Measurements from ENCODE around the gene DAZAP2. TPM values are rescaled to one million over a fixed set of nuclear protein-coding genes. Genes with fewer than 3 reads are reported as not detected.
"Not testable (repeated sequence)": the region's sequence is repeated elsewhere in the genome, so short reads cannot be mapped to it uniquely, and the experiment has no call there.

DAZAP2 gene
- polyA plus RNA-seq, 4 donors: 325 to 498 (median 480) TPM

GRCh38 chr12:51264297-51264696 is 25.7 kb downstream of the DAZAP2 start:
- Histone ChIP-seq H3K4me3 (ENCODE audit: low read depth in 1 of 3, low read length in 3 of 3) (no peak overlapping the region), H3K4me1 (ENCODE audit: control insufficient read depth in 3 of 3, insufficient read depth in 2 of 3, low read depth in 1 of 3, low read length in 2 of 3) (peaks cover 0 to 4% (median 0%) of the 10 kb centered on the region in 3 donors), H3K27ac (ENCODE audit: low read depth in 1 of 3, low read length in 2 of 3) (no peak overlapping the region), H3K36me3 (ENCODE audit: control insufficient read depth in 3 of 3, insufficient read depth in 2 of 3, low read depth in 1 of 3, low read length in 3 of 3) (peaks cover 0 to 9% (median 0%) of the 10 kb centered on the region in 3 donors), H3K27me3 (ENCODE audit: control insufficient read depth in 3 of 3, insufficient read depth in 3 of 3, low read length in 3 of 3) (peaks cover 0 to 1% (median 0%) of the 10 kb centered on the region in 3 donors), H3K9me3 (ENCODE audit: control insufficient read depth in 2 of 2, insufficient read depth in 1 of 2, low read depth in 1 of 2, low read length in 1 of 2) (no peaks in the 10 kb centered on the region)
- WGBS, 3 donors: 89 to 95% (median 95%) methylated on average over 5 of the region's 5 CpGs
- FAIRE-seq: no peak
- no peak for DNase-seq

- Histone ChIP-seq H3K9me3 (ENCODE audit: control insufficient read depth in 2 of 2, insufficient read depth in 1 of 2, low read depth in 1 of 2, low read length in 1 of 2) (no peaks in the 10 kb centered on the region), H3K4me3 (ENCODE audit: low read depth in 1 of 3, low read length in 3 of 3) (no peak overlapping the region), H3K36me3 (ENCODE audit: control insufficient read depth in 3 of 3, insufficient read depth in 2 of 3, low read depth in 1 of 3, low read length in 3 of 3) (peaks cover 0 to 9% (median 0%) of the 10 kb centered on the region in 3 donors), H3K27me3 (ENCODE audit: control insufficient read depth in 3 of 3, insufficient read depth in 3 of 3, low read length in 3 of 3) (peaks cover 0 to 3% (median 0%) of the 10 kb centered on the region in 3 donors), H3K27ac (ENCODE audit: low read depth in 1 of 3, low read length in 2 of 3) (no peak overlapping the region), H3K4me1 (ENCODE audit: control insufficient read depth in 3 of 3, insufficient read depth in 2 of 3, low read depth in 1 of 3, low read length in 2 of 3) (peaks cover 0 to 5% (median 0%) of the 10 kb centered on the region in 3 donors)
- FAIRE-seq: no peak
- DNase-seq: no peak
These were observed 26.4 kb downstream of the DAZAP2 start for GRCh38 chr12:51265024-51265423.

GRCh38 chr12:51269174-51270066 is 30.8 kb downstream of the DAZAP2 start:
- H3K27ac ChIP-seq (ENCODE audit: low read depth in 1 of 3, low read length in 2 of 3): peak overlapping the region; percentile 75 to 97 (median 93)
- no peaks in the 10 kb centered on the region for H3K9me3 ChIP-seq (ENCODE audit: control insufficient read depth in 2 of 2, insufficient read depth in 1 of 2, low read depth in 1 of 2, low read length in 1 of 2)
- FAIRE-seq (no peak), DNase-seq (peak; percentile 81 to 88)
- peaks cover 0 to 5% (median 0%) of the 10 kb centered on the region in 3 donors for H3K27me3 ChIP-seq (ENCODE audit: control insufficient read depth in 3 of 3, insufficient read depth in 3 of 3, low read length in 3 of 3)
- peaks cover 0 to 12% (median 6%) of the 10 kb centered on the region in 3 donors for H3K4me1 ChIP-seq (ENCODE audit: control insufficient read depth in 3 of 3, insufficient read depth in 2 of 3, low read depth in 1 of 3, low read length in 2 of 3)
- H3K36me3 ChIP-seq (ENCODE audit: control insufficient read depth in 3 of 3, insufficient read depth in 2 of 3, low read depth in 1 of 3, low read length in 3 of 3): peaks cover 0 to 6% (median 0%) of the 10 kb centered on the region in 3 donors
- 6 to 8% (median 7%) methylated on average over 23 to 59 of the region's 59 CpGs for WGBS, 3 donors
- peak overlapping the region; percentile 73 to 87 (median 78) for H3K4me3 ChIP-seq (ENCODE audit: low read depth in 1 of 3, low read length in 3 of 3)

- Histone ChIP-seq H3K27ac (ENCODE audit: low read depth in 1 of 3, low read length in 2 of 3) (peak within 1 kb of the TSS; percentile 75 to 97 (median 93)), H3K9me3 (ENCODE audit: control insufficient read depth in 2 of 2, insufficient read depth in 1 of 2, low read depth in 1 of 2, low read length in 1 of 2) (no peaks in the 10 kb centered on the region), H3K36me3 (ENCODE audit: control insufficient read depth in 3 of 3, insufficient read depth in 2 of 3, low read depth in 1 of 3, low read length in 3 of 3) (peaks cover 0 to 6% (median 0%) of the 10 kb centered on the region in 3 donors), H3K27me3 (ENCODE audit: control insufficient read depth in 3 of 3, insufficient read depth in 3 of 3, low read length in 3 of 3) (peaks cover 0 to 5% (median 0%) of the 10 kb centered on the region in 3 donors), H3K4me3 (ENCODE audit: low read depth in 1 of 3, low read length in 3 of 3) (peak within 1 kb of the TSS; percentile 73 to 87 (median 78)), H3K4me1 (ENCODE audit: control insufficient read depth in 3 of 3, insufficient read depth in 2 of 3, low read depth in 1 of 3, low read length in 2 of 3) (peaks cover 0 to 19% (median 6%) of the 10 kb centered on the region in 3 donors)
- no peak for FAIRE-seq
- peak; percentile 88 to 94 for DNase-seq
- WGBS, 3 donors: 0 to 1% (median 1%) methylated on average over 43 to 83 of the region's 83 CpGs
These were observed 31.7 kb downstream of the DAZAP2 start, which contains the start of gene SMAGP for GRCh38 chr12:51270067-51270950. Gene SMAGP (minus strand): TSS chr12:51270415. CDS start chr12:51269278, 1,137 bp downstream.

GRCh38 chr12:51270951-51271518 is 32.4 kb downstream of the DAZAP2 start:
- DNase-seq: peak in 1 of 2 donors; percentile 88
- peaks cover 0 to 5% (median 0%) of the 10 kb centered on the region in 3 donors for H3K27me3 ChIP-seq (ENCODE audit: control insufficient read depth in 3 of 3, insufficient read depth in 3 of 3, low read length in 3 of 3)
- peak overlapping the region in 2 of 3 donors; percentile 78 to 87 for H3K4me3 ChIP-seq (ENCODE audit: low read depth in 1 of 3, low read length in 3 of 3)
- H3K4me1 ChIP-seq (ENCODE audit: control insufficient read depth in 3 of 3, insufficient read depth in 2 of 3, low read depth in 1 of 3, low read length in 2 of 3): peaks cover 0 to 21% (median 6%) of the 10 kb centered on the region in 3 donors
- peak overlapping the region; percentile 75 to 97 (median 93) for H3K27ac ChIP-seq (ENCODE audit: low read depth in 1 of 3, low read length in 2 of 3)
- peaks cover 0 to 6% (median 0%) of the 10 kb centered on the region in 3 donors for H3K36me3 ChIP-seq (ENCODE audit: control insufficient read depth in 3 of 3, insufficient read depth in 2 of 3, low read depth in 1 of 3, low read length in 3 of 3)
- no peaks in the 10 kb centered on the region for H3K9me3 ChIP-seq (ENCODE audit: control insufficient read depth in 2 of 2, insufficient read depth in 1 of 2, low read depth in 1 of 2, low read length in 1 of 2)
- 17 to 46% (median 30%) methylated on average over 9 of the region's 9 CpGs for WGBS, 3 donors
- no peak for FAIRE-seq

- 96 to 97% (median 96%) methylated on average over 7 of the region's 7 CpGs for WGBS, 3 donors
- DNase-seq; H3K36me3 ChIP-seq (ENCODE audit: control insufficient read depth in 3 of 3, insufficient read depth in 2 of 3, low read depth in 1 of 3, low read length in 3 of 3); H3K9me3 ChIP-seq (ENCODE audit: control insufficient read depth in 2 of 2, insufficient read depth in 1 of 2, low read depth in 1 of 2, low read length in 1 of 2); FAIRE-seq; H3K4me3 ChIP-seq (ENCODE audit: low read depth in 1 of 3, low read length in 3 of 3); H3K27me3 ChIP-seq (ENCODE audit: control insufficient read depth in 3 of 3, insufficient read depth in 3 of 3, low read length in 3 of 3); H3K27ac ChIP-seq (ENCODE audit: low read depth in 1 of 3, low read length in 2 of 3): not testable (repeated sequence)
- peaks cover 0 to 21% (median 6%) of the 10 kb centered on the region in 3 donors for H3K4me1 ChIP-seq (ENCODE audit: control insufficient read depth in 3 of 3, insufficient read depth in 2 of 3, low read depth in 1 of 3, low read length in 2 of 3)
These were observed 34.2 kb downstream of the DAZAP2 start for GRCh38 chr12:51272810-51273209.

- DNase-seq: peak; percentile 46 to 50
- Histone ChIP-seq H3K27me3 (ENCODE audit: control insufficient read depth in 3 of 3, insufficient read depth in 3 of 3, low read length in 3 of 3) (peaks cover 0 to 2% (median 0%) of the 10 kb centered on the region in 3 donors), H3K27ac (ENCODE audit: low read depth in 1 of 3, low read length in 2 of 3) (no peak overlapping the region), H3K4me1 (ENCODE audit: control insufficient read depth in 3 of 3, insufficient read depth in 2 of 3, low read depth in 1 of 3, low read length in 2 of 3) (peaks cover 0 to 16% (median 6%) of the 10 kb centered on the region in 3 donors), H3K9me3 (ENCODE audit: control insufficient read depth in 2 of 2, insufficient read depth in 1 of 2, low read depth in 1 of 2, low read length in 1 of 2) (no peaks in the 10 kb centered on the region), H3K36me3 (ENCODE audit: control insufficient read depth in 3 of 3, insufficient read depth in 2 of 3, low read depth in 1 of 3, low read length in 3 of 3) (no peaks in the 10 kb centered on the region), H3K4me3 (ENCODE audit: low read depth in 1 of 3, low read length in 3 of 3) (no peak overlapping the region)
- FAIRE-seq: no peak
- WGBS, 3 donors: 23 to 61% (median 42%) methylated on average over 1 of the region's 1 CpG
These were observed 36.5 kb downstream of the DAZAP2 start for GRCh38 chr12:51275088-51275487.

All from small intestine (tissue), 7 donors.